WTC11 (cell line): Measurements from ENCODE around the gene IL20. TPM values are rescaled to one million over a fixed set of nuclear protein-coding genes. Genes with fewer than 3 reads are reported as not detected.

Experiments used
- ATAC-seq: fragments of 200-7000 bp; cut with Tn5 transposase; 2 replicates; pipeline ENCODE4 v1.10.0; 2021; ENCODE audit warnings: mild to moderate bottlenecking, moderate library complexity
- CTCF ChIA-PET: fragments of 300-600 bp; sonication (Branson Sonifier 250); formaldehyde crosslinking; loops from one replicate; lab custom pipeline; 2021; ENCODE audit warnings: antibody characterized with exemption; lab: Charles Lee
- POLR2A ChIA-PET: fragments of 350-600 bp; sonication (Branson Sonifier 250); formaldehyde crosslinking; loops from one replicate; lab custom pipeline; 2021; ENCODE audit warnings: antibody characterized with exemption; lab: Charles Lee
- DNase-seq: peaks from one replicate; pipeline ENCODE4 v3.0.0; 2021; ENCODE audit warnings: low spot score
- H3K27ac Mint-ChIP-seq: 2 replicates; pipeline ENCODE4 v1.8.0; 2021; ENCODE audit warnings: mixed read lengths
- H3K27me3 Mint-ChIP-seq: 2 replicates; pipeline ENCODE4 v1.8.0; 2021; ENCODE audit warnings: low read depth, mild to moderate bottlenecking, moderate library complexity, mixed read lengths
- H3K36me3 Mint-ChIP-seq: 2 replicates; pipeline ENCODE4 v1.8.0; 2021; ENCODE audit warnings: mixed read lengths
- H3K4me1 Mint-ChIP-seq: 2 replicates; pipeline ENCODE4 v1.8.0; 2022; ENCODE audit warnings: mixed read lengths
- H3K4me3 Mint-ChIP-seq: 2 replicates; pipeline ENCODE4 v1.8.0; 2021; ENCODE audit warnings: mild to moderate bottlenecking, moderate library complexity, mixed read lengths
- H3K9me3 Mint-ChIP-seq: 2 replicates; pipeline ENCODE4 v1.8.0; 2021; ENCODE audit warnings: mixed read lengths
- ATF2 ChIP-seq: sonication (generic); formaldehyde crosslinking; IDR thresholded peaks from 2 replicates; pipeline ENCODE4 v1.8.1; 2022; ENCODE audit warnings: low read depth, missing genetic modification reagents, borderline replicate concordance
- CREB1 ChIP-seq: sonication (generic); formaldehyde crosslinking; IDR thresholded peaks from 2 replicates; pipeline ENCODE4 v1.8.0; 2023; ENCODE audit warnings: mild to moderate bottlenecking, missing genetic modification reagents
- ELF4 ChIP-seq: sonication (generic); formaldehyde crosslinking; IDR thresholded peaks from 2 replicates; pipeline ENCODE4 v1.8.1; 2022; ENCODE audit warnings: low read depth, mild to moderate bottlenecking, moderate library complexity, missing genetic modification reagents
- FOXP1 ChIP-seq: sonication (generic); formaldehyde crosslinking; IDR thresholded peaks from 2 replicates; pipeline ENCODE4 v1.8.0; 2022; ENCODE audit warnings: missing genetic modification reagents, mild to moderate bottlenecking, moderate library complexity, borderline replicate concordance
- GTF2I ChIP-seq: fragments of 250-450 bp; sonication (Bioruptor Pico); conservative IDR thresholded peaks from 2 replicates; pipeline ENCODE4 v1.4.0; 2021; ENCODE audit warnings: mild to moderate bottlenecking
- IRF2 ChIP-seq: sonication (generic); formaldehyde crosslinking; IDR thresholded peaks from 2 replicates; pipeline ENCODE4 v1.8.0; 2022; ENCODE audit warnings: low read depth, missing genetic modification reagents, borderline replicate concordance
- ZNF121 ChIP-seq: sonication (generic); formaldehyde crosslinking; IDR thresholded peaks from 2 replicates; pipeline ENCODE4 v1.8.0; 2023; ENCODE audit warnings: missing genetic modification reagents
- ZNF263 ChIP-seq: sonication (generic); formaldehyde crosslinking; IDR thresholded peaks from 2 replicates; pipeline ENCODE4 v1.8.1; 2022; ENCODE audit warnings: low read depth, mild to moderate bottlenecking, moderate library complexity, missing genetic modification reagents
- ZNF396 ChIP-seq: fragments of 250-450 bp; sonication (Bioruptor Pico); IDR thresholded peaks from 2 replicates; pipeline ENCODE4 v1.8.0; 2021; ENCODE audit warnings: mild to moderate bottlenecking, moderate library complexity, borderline replicate concordance
- ZNF416 ChIP-seq: fragments of 250-450 bp; sonication (Bioruptor Pico); IDR thresholded peaks from 2 replicates; pipeline ENCODE4 v1.9.0; 2021; ENCODE audit warnings: mild to moderate bottlenecking, inconsistent platforms
- total RNA-seq: library from RNA; stranded (reverse); gene quantifications from 3 replicates; pipeline ENCODE4 v1.2.3, GENCODE V29; 2021
- TF ChIP-seq, protein P1 (sequence below): sonication (generic); formaldehyde crosslinking; IDR thresholded peaks from 2 replicates; pipeline ENCODE4 v1.8.0; 2022; ENCODE audit warnings: mild to moderate bottlenecking, missing genetic modification reagents
- TF ChIP-seq, protein P2 (sequence below): fragments of 250-450 bp; sonication (Bioruptor Pico); IDR thresholded peaks from 2 replicates; pipeline ENCODE4 v1.9.0; 2021; ENCODE audit warnings: mild to moderate bottlenecking
- TF ChIP-seq, protein P3 (sequence below): fragments of 250-450 bp; sonication (Bioruptor Pico); IDR thresholded peaks from 2 replicates; pipeline ENCODE4 v2.1.2; 2022; ENCODE audit warnings: mild to moderate bottlenecking, moderate library complexity

Gene IL20
- total RNA-seq, 1 experiment from 2014 or later: not detected

DNA sequence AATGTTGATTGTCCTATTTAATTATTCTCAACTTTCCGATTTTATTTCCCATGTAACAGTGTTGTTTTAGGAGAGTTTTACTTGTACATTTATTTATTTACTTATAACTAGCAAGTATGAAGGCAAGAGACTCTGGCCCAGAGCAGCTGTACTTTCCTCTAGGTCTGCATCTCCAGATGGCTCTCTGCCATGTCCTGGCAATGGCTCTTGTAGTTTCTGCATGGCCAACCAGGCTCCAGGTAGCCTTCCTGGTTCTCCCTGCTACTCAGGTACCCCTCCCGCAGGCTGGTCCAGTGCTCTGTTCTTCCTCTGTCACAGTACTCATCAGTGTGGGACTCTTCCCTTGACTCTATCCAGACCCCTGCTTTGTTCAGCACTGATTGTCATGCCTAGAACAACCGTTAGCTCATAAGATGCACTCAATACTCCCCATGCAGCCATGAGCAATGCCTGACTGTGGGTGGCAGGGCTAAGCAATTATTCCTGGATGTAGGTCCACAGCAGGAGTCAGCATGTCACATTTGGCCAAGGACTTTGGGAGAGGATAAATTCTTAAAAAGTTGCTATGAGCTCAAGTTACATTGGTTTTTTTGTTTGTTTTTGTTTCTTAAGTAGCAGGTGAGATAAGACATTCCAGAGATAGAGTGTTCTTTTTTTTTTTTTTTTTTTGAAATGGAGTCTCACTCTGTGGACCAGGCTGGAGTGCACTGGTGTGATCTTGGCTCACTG lies 10.9 kb upstream of the IL20 start (continued):
- TF ChIP-seq, protein P1, sequence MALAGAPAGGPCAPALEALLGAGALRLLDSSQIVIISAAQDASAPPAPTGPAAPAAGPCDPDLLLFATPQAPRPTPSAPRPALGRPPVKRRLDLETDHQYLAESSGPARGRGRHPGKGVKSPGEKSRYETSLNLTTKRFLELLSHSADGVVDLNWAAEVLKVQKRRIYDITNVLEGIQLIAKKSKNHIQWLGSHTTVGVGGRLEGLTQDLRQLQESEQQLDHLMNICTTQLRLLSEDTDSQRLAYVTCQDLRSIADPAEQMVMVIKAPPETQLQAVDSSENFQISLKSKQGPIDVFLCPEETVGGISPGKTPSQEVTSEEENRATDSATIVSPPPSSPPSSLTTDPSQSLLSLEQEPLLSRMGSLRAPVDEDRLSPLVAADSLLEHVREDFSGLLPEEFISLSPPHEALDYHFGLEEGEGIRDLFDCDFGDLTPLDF (CRISPR knock-in tag): no peak
- TF ChIP-seq IRF2 (CRISPR knock-in tag): no peak
- no peak for TF ChIP-seq FOXP1
- no peak for TF ChIP-seq ELF4 (CRISPR knock-in tag)

DNA sequence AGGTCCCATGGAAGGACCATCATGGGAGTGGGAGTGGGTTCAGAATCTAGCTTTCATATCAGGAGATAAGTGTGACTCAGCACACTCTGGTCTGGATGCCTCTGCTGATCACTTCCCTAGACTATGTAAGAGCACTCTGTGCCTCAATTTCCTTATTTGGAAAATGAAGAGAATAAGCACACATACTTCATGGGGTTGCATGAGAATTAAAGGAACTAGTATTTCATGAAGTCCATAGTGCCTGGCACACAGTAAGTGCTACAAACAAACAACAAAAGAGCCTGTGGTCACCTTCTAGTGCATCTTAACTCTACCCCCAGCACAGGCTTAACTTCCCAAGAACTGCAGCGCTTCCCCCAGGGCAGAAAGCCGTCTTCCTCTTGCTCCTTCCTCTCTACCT lies 9.6 kb upstream of the IL20 start:
- no peak for DNase-seq
- Mint-ChIP-seq H3K27ac (no peak overlapping the region), H3K27me3 (peaks cover 13% of the 10 kb centered on the region), H3K4me3 (no peak overlapping the region)
- POLR2A ChIA-PET: interaction anchor here (1.5 kb wide), 1 partner anchor 21 kb away, joined by 9 read pairs; no protein-coding TSS in a partner anchor
- no peak for TF ChIP-seq ATF2 (CRISPR knock-in tag)
- no peak for TF ChIP-seq CREB1
- TF ChIP-seq, protein P2, sequence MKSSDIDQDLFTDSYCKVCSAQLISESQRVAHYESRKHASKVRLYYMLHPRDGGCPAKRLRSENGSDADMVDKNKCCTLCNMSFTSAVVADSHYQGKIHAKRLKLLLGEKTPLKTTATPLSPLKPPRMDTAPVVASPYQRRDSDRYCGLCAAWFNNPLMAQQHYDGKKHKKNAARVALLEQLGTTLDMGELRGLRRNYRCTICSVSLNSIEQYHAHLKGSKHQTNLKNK (CRISPR knock-in tag): no peak
- TF ChIP-seq, protein P3, sequence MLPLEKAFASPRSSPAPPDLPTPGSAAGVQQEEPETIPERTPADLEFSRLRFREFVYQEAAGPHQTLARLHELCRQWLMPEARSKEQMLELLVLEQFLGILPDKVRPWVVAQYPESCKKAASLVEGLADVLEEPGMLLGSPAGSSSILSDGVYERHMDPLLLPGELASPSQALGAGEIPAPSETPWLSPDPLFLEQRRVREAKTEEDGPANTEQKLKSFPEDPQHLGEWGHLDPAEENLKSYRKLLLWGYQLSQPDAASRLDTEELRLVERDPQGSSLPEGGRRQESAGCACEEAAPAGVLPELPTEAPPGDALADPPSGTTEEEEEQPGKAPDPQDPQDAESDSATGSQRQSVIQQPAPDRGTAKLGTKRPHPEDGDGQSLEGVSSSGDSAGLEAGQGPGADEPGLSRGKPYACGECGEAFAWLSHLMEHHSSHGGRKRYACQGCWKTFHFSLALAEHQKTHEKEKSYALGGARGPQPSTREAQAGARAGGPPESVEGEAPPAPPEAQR (CRISPR knock-in tag): no peak
- TF ChIP-seq, protein P1 (CRISPR knock-in tag): no peak
- TF ChIP-seq GTF2I (CRISPR knock-in tag): no peak
- TF ChIP-seq ELF4 (CRISPR knock-in tag): no peak
- TF ChIP-seq, all 79 proteins: peak for 0
- ATAC-seq: no peak
- no peaks in the 10 kb centered on the region for H3K36me3 Mint-ChIP-seq
- peaks cover 35% of the 10 kb centered on the region for H3K9me3 Mint-ChIP-seq
- peaks cover 2% of the 10 kb centered on the region; the same call in 1 of the 2 replicates for H3K4me1 Mint-ChIP-seq
- CTCF ChIA-PET: interaction anchor here (1.0 to 3.3 kb wide), 2 partner anchors 56 to 127 kb away, joined by 3 to 13 read pairs; no protein-coding TSS in a partner anchor

DNA sequence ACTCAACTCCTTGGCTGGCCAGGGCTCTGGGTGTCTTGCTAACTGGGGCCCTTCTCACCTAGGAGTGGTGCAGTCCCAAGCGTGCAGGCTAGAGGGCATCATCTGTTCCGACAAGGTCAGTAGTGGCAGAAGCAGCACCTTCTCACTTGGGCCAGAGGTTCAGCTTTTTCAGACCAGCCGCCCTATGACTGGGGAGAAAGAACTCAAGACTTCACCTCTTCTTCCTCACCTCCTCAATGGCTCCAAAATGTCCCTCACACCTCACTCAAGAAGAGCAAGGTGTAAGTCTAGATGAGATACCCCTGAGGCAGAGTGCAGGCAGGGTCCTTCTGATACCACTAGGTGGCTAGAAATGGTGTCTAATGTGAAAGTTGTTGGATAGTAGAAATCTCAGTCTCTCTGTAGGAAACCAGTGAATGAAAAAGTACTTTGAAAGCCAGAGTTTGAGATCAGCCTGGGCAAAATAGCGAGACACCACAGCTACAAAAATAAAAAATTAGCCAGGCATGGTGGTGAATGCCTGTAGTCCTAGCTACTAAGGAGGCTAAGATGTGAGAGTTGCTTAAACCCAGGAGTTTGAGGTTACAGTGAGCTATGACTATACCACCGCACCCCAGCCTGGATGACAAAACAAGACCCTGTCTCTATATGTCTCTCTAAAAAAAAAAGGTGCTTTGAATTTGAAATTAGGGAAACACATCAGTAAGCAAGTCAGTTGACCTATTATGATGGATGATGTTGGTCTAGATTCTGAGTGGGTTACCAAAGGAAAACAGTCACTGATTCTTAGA lies 8.6 kb upstream of the IL20 start:
- H3K4me1 Mint-ChIP-seq: peaks cover 2% of the 10 kb centered on the region; the same call in 1 of the 2 replicates
- H3K27me3 Mint-ChIP-seq: peaks cover 14% of the 10 kb centered on the region
- ChIA-PET CTCF (interaction anchor here (1.0 to 3.3 kb wide), 7 partner anchors 9 to 126 kb away, joined by 3 to 13 read pairs (median 3); partner anchors contain the start of gene IL20), POLR2A (no interaction called here)
- TF ChIP-seq GTF2I (CRISPR knock-in tag) (0 out of 2 replicates have a peak, but pooled peaks have one; percentile 49), CREB1 (no peak), ZNF121 (CRISPR knock-in tag) (peak; percentile 99)
- DNase-seq (no peak), ATAC-seq (peak; percentile 81)
- H3K36me3 Mint-ChIP-seq: no peaks in the 10 kb centered on the region
- H3K27ac Mint-ChIP-seq: no peak overlapping the region
- peaks cover 25% of the 10 kb centered on the region for H3K9me3 Mint-ChIP-seq
- no peak overlapping the region for H3K4me3 Mint-ChIP-seq

DNA sequence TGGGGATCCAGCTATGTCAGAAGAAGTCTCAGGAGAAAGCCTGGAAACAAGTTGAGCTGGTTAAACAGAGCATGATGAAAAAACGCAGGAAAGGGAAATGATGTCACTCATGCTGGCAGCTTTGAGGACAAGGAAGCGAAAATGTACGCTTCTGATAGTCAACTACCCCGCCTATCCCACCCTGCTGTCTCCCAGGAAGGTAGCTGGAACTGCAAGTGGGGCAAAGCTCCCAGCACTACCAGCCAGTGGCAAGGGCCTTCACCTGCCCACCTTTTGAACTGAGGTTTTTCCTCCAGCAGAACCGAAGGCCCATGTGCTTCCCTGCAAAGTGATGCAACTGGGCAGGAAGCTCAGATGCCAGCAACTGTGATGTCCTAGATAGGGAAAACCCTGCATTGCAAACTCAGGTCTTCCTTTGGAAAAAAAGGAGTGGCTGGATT lies 6.3 kb upstream of the IL20 start:
- CTCF ChIA-PET: interaction anchor here (0.6 to 1.6 kb wide), 7 partner anchors 48 to 228 kb away, joined by 3 to 5 read pairs (median 3); partner anchors contain the start of gene PFKFB2

More for the DNA sequence above, 6.3 kb upstream of the IL20 start:
- DNase-seq: no peak
- peaks cover 5% of the 10 kb centered on the region for H3K9me3 Mint-ChIP-seq
- POLR2A ChIA-PET: no interaction called here
- ATAC-seq: no peak
- H3K27ac Mint-ChIP-seq: no peak overlapping the region
- peaks cover 5% of the 10 kb centered on the region; the same call in 1 of the 2 replicates for H3K4me1 Mint-ChIP-seq
- TF ChIP-seq ZNF416 (CRISPR knock-in tag): no peak
- TF ChIP-seq ZNF396: no peak
- no peak for TF ChIP-seq ZNF263 (CRISPR knock-in tag)
- H3K4me3 Mint-ChIP-seq: no peak overlapping the region
- peaks cover 16% of the 10 kb centered on the region; the same call in 1 of the 2 replicates for H3K27me3 Mint-ChIP-seq
- H3K36me3 Mint-ChIP-seq: no peaks in the 10 kb centered on the region
